T1000 (cell line): ENCODE results near the gene ADAMTS2.

Source experiments
- DNase-seq: peaks from one replicate; lab custom pipeline; 2025; ENCODE audit warnings: mixed read lengths; lab: John Stamatoyannopoulos, UW

Gene ADAMTS2

DNA sequence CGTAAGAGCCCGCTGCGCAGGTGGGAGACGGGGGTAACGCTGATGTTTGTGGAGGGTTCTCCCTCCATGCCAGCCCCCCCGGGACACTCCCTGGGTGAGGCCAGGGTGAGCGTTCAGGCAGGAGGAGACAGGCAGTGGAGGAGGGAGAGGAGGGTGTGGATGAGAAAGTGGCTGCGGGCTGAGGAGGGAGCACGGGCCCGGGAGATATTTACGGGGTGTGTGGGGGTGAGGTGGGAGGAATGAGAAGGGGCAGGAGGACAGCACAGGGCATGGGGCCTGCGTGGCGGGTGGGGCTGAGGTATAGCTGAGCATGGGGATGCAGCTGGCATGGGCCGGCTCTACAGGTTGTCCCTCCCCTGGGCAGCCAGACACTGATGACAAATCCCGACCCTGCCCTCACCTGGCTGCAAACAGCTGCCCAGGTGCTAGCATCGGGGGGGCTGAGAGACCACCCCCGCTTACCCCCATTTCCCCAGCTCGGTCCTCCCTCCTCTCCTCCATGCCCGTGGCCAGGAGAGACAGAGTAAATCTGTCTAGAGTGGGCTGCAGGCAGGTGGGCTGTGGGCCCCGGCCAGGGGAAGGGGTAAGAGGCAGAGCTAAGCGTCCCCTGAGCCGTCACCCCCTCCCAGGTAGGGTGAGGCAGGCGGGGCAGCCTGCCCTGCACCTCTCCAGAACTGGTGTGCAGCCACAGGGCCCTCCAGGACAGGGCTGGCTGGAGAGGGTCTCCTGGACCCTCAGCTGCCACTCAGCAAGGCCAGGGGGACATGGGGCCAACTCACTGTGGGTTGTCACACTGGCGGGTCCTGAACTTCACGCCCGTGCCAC lies 205.9 kb downstream of the ADAMTS2 start:
- DNase-seq: no peak

GRCh38 chr5:179138568-179138925 lies 206.7 kb downstream of the ADAMTS2 start:
- DNase-seq: no peak

DNA sequence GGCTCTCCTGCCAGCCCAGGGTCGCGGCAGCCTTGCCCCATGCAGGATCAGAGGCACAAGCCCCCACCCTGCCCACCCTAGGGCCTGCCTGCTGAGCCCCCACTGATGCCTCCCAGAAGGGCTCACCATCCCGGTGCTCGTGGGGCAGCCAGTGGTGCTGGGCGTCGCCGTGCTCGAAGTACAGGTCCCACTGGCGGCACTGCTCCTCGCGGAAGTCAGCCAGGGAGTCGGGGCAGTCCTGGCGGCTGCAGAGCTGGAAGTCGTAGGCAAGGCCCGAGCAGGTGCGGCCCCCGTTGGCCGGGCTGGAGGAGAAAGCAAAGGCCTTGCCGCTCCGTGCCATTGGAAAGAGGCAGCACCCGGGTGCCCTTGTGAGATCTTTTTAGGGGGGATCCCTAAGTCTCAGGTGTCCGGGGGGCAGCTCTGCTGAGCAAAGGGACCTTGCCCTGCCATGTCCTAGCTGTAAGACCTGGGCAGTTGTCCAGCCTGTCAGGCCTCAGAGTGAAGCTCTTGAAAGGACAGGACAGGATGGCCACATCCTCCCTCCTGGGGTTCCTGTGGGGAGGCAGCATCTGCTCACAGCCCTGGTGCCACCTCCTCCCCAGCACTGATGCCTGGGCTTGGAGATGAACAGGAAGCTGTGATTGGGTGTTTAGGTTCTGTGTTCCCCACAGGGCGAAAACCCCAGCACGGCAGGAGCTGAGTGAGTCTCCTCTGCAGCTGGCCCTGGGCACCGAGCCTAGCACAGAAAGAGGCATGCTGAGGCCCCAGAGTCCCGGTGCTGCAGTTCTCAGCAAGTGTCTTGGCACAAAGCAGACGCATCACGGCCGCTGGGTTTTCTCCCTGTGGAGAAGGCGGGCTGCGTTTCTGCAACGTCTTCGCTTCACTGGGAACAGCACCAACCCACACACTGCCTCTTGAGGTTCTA lies 207.4 kb downstream of the ADAMTS2 start:
- no peak for DNase-seq

- DNase-seq: no peak
Measured at GRCh38 chr5:179137016-179137642, 208.1 kb downstream of the ADAMTS2 start.

GRCh38 chr5:179135441-179136215 lies 209.6 kb downstream of the ADAMTS2 start:
- no peak for DNase-seq

- no peak for DNase-seq
Measured at GRCh38 chr5:179135006-179135405, 210.3 kb downstream of the ADAMTS2 start.

GRCh38 chr5:179134511-179134910 lies 210.8 kb downstream of the ADAMTS2 start:
- no peak for DNase-seq

GRCh38 chr5:179132586-179133355 lies 212.5 kb downstream of the ADAMTS2 start:
- no peak for DNase-seq

GRCh38 chr5:179131886-179132585 lies 213.2 kb downstream of the ADAMTS2 start:
- no peak for DNase-seq

DNA sequence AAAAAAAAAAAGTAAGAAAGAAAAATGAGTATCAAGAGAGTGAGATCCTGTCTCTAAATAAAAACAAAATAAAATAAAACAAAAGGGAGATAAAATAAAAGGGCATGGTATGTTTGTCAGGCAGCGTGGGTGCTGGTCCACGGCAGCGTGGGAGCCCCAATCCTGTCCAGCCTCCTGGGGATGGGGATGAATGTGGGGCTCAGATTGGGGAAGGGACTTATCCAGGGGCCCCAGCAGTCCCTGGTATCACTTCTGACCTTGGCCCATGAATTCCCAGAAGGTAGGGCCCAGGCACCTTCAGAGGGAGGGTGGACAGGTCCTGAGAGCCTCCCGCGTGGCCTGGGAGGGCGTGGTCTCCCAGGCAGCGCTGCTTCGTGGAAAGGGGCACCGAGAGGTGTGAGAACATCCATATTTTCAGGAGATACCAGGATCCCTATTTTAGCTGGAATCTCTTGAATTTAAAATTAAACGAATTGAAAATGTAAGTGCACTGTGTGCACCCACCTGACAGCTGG lies 213.9 kb downstream of the ADAMTS2 start:
- DNase-seq: no peak

GRCh38 chr5:179130101-179130681 lies 215.1 kb downstream of the ADAMTS2 start:
- no peak for DNase-seq

GRCh38 chr5:179129607-179130071 lies 215.6 kb downstream of the ADAMTS2 start:
- no peak for DNase-seq

DNA sequence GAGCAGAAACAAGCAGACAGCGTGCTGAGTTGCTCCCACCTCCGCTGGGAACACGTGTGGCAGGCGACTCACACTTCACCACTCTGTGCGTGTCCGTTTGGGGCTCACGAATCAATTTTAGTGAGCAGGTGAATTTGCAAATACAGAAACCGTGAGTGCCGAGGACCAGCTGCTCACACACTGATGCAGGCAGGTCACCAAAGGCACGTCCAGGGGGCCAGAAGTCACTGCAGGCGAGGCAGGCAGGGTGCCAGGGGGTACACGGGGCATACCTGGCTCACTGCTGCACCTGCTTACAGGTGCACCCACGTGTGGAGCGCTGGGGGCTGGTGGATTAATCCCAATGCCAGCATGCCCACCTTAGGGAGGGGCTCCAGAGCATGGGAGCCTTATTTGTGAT lies 216.3 kb downstream of the ADAMTS2 start:
- no peak for DNase-seq

- no peak for DNase-seq
Measured at GRCh38 chr5:179128041-179128365, 217.3 kb downstream of the ADAMTS2 start.

DNA sequence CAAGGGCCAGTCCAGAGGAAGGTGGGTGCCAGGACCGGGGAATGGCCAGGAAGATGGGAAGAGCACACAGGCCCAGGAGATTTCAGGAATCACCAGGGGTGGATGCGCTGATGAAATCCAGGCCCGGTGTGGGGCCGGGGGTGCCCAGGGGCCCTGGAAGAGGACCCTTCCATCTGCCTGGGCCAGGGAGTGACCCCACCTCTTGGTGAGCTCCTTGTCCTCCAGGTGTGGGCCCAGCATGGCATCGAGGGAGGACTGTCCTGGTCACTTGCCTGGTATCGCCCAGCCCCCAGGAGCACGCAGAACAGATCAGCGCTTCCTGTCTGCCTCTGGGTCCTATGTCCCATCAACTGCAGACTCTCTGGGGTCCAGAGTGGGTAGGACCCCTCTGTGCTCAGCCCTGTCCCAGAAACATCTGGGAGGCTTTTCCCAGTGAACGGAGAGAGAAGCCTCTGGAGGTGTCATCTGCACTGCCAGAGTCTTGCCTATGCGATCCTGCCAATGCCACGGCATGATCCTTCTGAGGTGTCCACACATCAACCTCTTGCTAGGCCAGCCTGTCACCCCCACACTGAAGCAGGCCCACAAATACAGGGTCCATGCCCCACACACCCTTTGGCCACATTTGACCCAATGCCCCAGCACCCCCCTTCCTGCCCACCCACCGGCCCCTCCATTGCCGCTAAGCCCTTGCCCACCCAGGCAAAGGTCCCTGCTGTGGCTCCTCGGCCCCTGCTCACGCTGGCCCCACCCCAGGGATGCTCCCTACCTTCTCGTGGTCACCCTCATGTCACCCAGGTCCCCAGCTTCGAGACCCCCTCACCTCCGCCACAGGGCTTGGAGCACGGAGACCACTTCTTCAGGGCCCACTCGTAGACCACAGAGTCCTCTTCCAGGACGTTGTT lies 217.9 kb downstream of the ADAMTS2 start:
- DNase-seq: no peak

GRCh38 chr5:179126506-179126991 lies 218.7 kb downstream of the ADAMTS2 start:
- DNase-seq: no peak

DNA sequence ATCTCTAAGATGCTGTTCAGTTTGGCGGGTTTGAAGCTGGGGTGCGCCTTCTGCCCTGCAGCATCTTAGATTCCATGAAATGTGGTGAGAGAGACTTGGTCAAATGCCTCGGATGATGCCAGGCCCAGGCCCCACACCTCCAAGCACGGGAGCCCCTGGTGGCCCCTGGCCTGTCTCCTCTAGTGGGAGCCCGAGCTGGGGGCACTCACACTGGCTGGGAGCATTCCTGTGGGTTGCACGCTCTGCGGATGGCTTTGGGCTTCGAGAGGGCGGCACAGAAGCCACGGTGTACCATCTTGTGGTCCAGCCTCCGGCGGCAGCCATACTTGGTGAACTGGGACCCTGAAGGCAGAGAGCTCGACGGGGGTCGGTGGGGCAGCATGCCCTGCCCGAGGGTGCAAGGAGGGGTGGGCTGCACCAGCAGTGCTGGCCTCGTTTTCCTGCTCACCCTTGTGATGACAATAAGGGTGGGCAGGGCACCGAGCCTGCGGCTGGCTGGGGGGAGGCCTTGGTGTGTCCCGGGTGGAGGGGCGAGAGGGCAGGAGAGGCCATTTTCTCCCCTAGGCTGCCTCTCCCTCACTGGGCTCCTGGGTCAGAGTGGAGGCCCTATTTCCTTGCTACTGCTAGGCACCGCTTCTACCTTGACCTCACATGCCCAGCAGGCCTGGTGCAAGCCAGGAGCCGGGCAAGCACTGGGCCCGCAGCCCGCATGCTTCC lies 219.3 kb downstream of the ADAMTS2 start:
- DNase-seq: no peak
